ENCODE results near the gene KLHL17. TPM values are rescaled to one million over a fixed set of nuclear protein-coding genes. Genes with fewer than 3 reads are reported as not detected.

KLHL17 gene
- total RNA-seq, 1 experiment from 2014 or later, result 32.1 TPM

DNA sequence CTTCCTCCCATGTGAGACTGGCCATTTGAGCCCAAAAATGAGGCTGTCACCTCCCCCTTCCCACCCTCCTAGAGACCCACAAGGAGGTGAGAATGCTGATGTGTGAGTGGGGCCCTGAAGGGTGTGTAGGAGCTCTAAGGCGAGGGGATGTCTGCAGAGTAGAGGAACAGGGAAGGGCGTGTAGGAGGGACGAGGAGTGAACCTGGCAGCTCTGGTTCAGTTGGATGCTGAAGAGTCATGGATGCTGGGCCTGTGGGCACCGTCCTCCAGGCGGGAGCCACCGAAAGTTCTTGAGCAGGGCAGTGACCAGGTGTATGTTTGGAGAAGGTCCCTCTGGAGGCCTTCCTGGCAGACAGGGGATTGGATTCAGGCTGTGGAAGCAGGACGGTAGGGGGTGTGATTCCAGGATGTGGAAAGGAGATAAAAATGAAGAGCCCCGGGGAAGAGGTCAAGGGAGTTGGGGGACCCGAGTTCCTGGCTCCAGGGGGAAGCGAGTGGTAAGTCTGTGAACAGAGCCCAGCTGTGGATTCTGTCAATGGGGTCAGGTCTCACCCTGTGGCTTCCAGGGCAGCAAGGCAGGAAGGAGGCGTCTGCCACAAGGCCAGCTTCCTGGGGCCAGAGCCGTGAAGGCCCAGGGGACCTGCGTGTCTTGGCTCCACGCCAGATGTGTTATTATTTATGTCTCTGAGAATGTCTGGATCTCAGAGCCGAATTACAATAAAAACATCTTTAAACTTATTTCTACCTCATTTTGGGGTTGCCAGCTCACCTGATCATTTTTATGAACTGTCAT lies 28.8 kb upstream of the KLHL17 start:
- intact Hi-C loops (cut with micrococcal nuclease), result no loop called here
- TF ChIP-seq EZH2phosphoT487 (IDR thresholded peaks at IDR 0.05; ENCODE audit: borderline replicate concordance, low read length), result no peak
- no peak for TF ChIP-seq EZH2 (IDR thresholded peaks at IDR 0.05; ENCODE audit: low read length, unreplicated experiment)
- no peak for DNase-seq
- H3K4me1 ChIP-seq (ENCODE audit: insufficient read depth, low read length), result peaks cover 9% of the 10 kb centered on the region
- H3K36me3 ChIP-seq (ENCODE audit: low read depth, low read length), result no peaks in the 10 kb centered on the region
- no peak overlapping the region for H3K4me3 ChIP-seq (ENCODE audit: low read length)
- no peak overlapping the region for H3K4me2 ChIP-seq (ENCODE audit: low read length)
- ChIA-PET CTCF (no interaction called here), POLR2A (ENCODE audit: unreplicated experiment) (no interaction called here)
- H3K9ac ChIP-seq (ENCODE audit: low read length), result no peak overlapping the region
- no peak overlapping the region for H2AFZ ChIP-seq (ENCODE audit: low read length)
- H3F3A ChIP-seq (ENCODE audit: low read length, unreplicated experiment), result no peaks in the 10 kb centered on the region
- H3K79me2 ChIP-seq (ENCODE audit: low read length), result no peaks in the 10 kb centered on the region
- H3K9me2 ChIP-seq (replicated peaks; ENCODE audit: low read length), result no peaks in the 10 kb centered on the region
- H4K20me1 ChIP-seq (ENCODE audit: low read length), result no peaks in the 10 kb centered on the region
- peaks cover 31% of the 10 kb centered on the region for H3K27me3 ChIP-seq (ENCODE audit: low read length)
- ATAC-seq, result no peak
- BruUV-seq (replicated peaks), result no TSS peak
- no peak overlapping the region for H3K27ac ChIP-seq (ENCODE audit: low read length)
- no peaks in the 10 kb centered on the region for H3K9me3 ChIP-seq (ENCODE audit: low read length)

DNA sequence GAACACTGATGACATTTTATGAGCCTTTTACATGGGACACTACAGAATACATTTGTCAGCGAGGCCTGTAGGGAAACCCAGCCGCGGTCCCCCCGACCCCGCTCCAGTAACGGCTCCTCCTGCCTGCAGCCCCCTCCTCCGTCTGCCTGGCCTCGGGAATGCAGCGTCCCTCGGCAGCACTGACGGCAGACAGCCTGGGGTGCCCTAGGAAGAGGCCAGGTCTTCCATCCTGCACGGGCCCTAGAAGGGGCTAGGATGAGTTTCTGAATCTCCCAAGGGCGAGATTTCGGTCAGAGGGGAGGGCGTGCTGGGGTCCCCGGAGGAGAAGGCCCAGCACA lies 28.2 kb upstream of the KLHL17 start:
- Histone ChIP-seq H3K9me3 (ENCODE audit: low read length) (no peaks in the 10 kb centered on the region), H3K4me1 (ENCODE audit: insufficient read depth, low read length) (peaks cover 9% of the 10 kb centered on the region), H2AFZ (ENCODE audit: low read length) (no peak overlapping the region), H3K4me2 (ENCODE audit: low read length) (no peak overlapping the region), H3K4me3 (ENCODE audit: low read length) (no peak overlapping the region), H3F3A (ENCODE audit: low read length, unreplicated experiment) (no peaks in the 10 kb centered on the region), H3K27ac (ENCODE audit: low read length) (no peak overlapping the region), H3K36me3 (ENCODE audit: low read depth, low read length) (no peaks in the 10 kb centered on the region), H3K9ac (ENCODE audit: low read length) (no peak overlapping the region), H3K27me3 (ENCODE audit: low read length) (peaks cover 26% of the 10 kb centered on the region), H4K20me1 (ENCODE audit: low read length) (no peaks in the 10 kb centered on the region), H3K79me2 (ENCODE audit: low read length) (no peaks in the 10 kb centered on the region), H3K9me2 (replicated peaks; ENCODE audit: low read length) (no peaks in the 10 kb centered on the region)
- ATAC-seq (no peak), DNase-seq (no peak)
- intact Hi-C loops (cut with micrococcal nuclease), result no loop called here
- no TSS peak for BruUV-seq (replicated peaks)
- TF ChIP-seq EZH2 (IDR thresholded peaks at IDR 0.05; ENCODE audit: low read length, unreplicated experiment) (no peak), EZH2phosphoT487 (IDR thresholded peaks at IDR 0.05; ENCODE audit: borderline replicate concordance, low read length) (no peak)
- TF ChIP-seq, protein P1, sequence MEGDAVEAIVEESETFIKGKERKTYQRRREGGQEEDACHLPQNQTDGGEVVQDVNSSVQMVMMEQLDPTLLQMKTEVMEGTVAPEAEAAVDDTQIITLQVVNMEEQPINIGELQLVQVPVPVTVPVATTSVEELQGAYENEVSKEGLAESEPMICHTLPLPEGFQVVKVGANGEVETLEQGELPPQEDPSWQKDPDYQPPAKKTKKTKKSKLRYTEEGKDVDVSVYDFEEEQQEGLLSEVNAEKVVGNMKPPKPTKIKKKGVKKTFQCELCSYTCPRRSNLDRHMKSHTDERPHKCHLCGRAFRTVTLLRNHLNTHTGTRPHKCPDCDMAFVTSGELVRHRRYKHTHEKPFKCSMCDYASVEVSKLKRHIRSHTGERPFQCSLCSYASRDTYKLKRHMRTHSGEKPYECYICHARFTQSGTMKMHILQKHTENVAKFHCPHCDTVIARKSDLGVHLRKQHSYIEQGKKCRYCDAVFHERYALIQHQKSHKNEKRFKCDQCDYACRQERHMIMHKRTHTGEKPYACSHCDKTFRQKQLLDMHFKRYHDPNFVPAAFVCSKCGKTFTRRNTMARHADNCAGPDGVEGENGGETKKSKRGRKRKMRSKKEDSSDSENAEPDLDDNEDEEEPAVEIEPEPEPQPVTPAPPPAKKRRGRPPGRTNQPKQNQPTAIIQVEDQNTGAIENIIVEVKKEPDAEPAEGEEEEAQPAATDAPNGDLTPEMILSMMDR (conservative IDR thresholded peaks at IDR 0.05; ENCODE audit: low read depth, low read length), result no peak
- POLR2A ChIA-PET (ENCODE audit: unreplicated experiment), result no interaction called here
- CTCF ChIA-PET, result no interaction called here

DNA sequence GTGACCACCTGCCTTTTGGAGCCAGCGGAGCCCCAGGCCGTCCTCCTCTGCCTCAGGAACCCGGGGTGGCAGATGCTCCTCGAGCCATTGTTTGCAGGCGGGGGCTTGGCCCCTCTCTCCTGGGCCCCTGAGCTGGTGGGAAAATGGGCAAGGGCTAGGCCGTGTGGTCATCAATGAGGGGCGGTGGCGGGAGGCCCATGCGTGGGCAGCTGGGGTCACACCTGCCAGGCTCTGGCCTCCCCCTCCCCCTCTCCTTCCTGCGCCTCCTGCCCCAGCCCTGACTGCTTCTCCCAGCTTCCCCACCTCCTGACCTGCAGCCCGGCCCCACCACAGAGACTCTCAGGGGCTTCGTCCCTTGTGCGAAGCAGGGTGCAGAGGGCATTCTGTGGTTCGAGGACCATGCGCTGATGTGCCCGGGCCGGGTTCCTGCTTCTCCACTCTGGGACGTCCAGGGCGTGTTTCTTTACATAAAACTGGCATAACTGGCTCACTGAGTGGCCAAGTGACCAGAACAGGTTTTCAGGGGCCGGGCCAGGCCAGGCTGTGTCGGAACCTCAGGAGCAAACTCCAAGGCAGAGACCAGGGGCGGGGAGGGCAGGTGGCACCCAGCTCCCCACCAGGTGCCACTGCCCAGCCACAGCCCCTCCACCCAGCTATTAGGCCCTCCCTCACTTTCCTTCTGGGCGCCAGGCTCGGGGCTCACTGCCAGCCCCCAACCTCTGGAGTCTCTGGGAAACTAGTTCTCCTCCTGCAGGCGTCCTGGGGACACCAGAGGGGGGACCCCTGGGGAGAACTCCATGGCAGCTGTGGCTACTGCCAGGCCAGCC lies 27.4 kb upstream of the KLHL17 start:
- Histone ChIP-seq H3K36me3 (ENCODE audit: low read depth, low read length) (no peaks in the 10 kb centered on the region), H4K20me1 (ENCODE audit: low read length) (no peaks in the 10 kb centered on the region), H3K9ac (ENCODE audit: low read length) (no peak overlapping the region), H3K4me3 (ENCODE audit: low read length) (peak overlapping the region; percentile 27; the same call in 1 of the 2 replicates), H3K9me3 (ENCODE audit: low read length) (no peaks in the 10 kb centered on the region), H2AFZ (ENCODE audit: low read length) (no peak overlapping the region), H3K9me2 (replicated peaks; ENCODE audit: low read length) (no peaks in the 10 kb centered on the region), H3K27me3 (ENCODE audit: low read length) (peaks cover 18% of the 10 kb centered on the region), H3K79me2 (ENCODE audit: low read length) (no peaks in the 10 kb centered on the region), H3K4me1 (ENCODE audit: insufficient read depth, low read length) (peaks cover 9% of the 10 kb centered on the region), H3K27ac (ENCODE audit: low read length) (no peak overlapping the region), H3K4me2 (ENCODE audit: low read length) (peak overlapping the region; percentile 70), H3F3A (ENCODE audit: low read length, unreplicated experiment) (no peaks in the 10 kb centered on the region)
- ChIA-PET CTCF (no interaction called here), POLR2A (ENCODE audit: unreplicated experiment) (no interaction called here)
- DNase-seq, result peak; percentile 74
- no TSS peak for BruUV-seq (replicated peaks)
- TF ChIP-seq EZH2 (IDR thresholded peaks at IDR 0.05; ENCODE audit: low read length, unreplicated experiment) (no peak), EZH2phosphoT487 (IDR thresholded peaks at IDR 0.05; ENCODE audit: borderline replicate concordance, low read length) (no peak)
- TF ChIP-seq, protein P1 (conservative IDR thresholded peaks at IDR 0.05; ENCODE audit: low read depth, low read length), result no peak
- peak; percentile 73 for ATAC-seq
- intact Hi-C loops (cut with micrococcal nuclease), result no loop called here

Measured in PC-3 (cell line).